ENCODE measurements around the gene BRD3.

BRD3 gene

GRCh38 chr9:134063571-134064450 lies 4.0 kb downstream of the BRD3 start:
- no peak for DNase-seq
- Histone ChIP-seq H3K36me3 (peaks cover 19% of the 10 kb centered on the region), H3K4me3 (ENCODE audit: low read depth, low read length) (no peak overlapping the region), H3K27me3 (ENCODE audit: insufficient read depth, low read depth, severe bottlenecking) (no peaks in the 10 kb centered on the region), H3K27ac (no peak overlapping the region), H3K9me3 (ENCODE audit: severe bottlenecking) (no peaks in the 10 kb centered on the region)
- TF ChIP-seq, protein P1, sequence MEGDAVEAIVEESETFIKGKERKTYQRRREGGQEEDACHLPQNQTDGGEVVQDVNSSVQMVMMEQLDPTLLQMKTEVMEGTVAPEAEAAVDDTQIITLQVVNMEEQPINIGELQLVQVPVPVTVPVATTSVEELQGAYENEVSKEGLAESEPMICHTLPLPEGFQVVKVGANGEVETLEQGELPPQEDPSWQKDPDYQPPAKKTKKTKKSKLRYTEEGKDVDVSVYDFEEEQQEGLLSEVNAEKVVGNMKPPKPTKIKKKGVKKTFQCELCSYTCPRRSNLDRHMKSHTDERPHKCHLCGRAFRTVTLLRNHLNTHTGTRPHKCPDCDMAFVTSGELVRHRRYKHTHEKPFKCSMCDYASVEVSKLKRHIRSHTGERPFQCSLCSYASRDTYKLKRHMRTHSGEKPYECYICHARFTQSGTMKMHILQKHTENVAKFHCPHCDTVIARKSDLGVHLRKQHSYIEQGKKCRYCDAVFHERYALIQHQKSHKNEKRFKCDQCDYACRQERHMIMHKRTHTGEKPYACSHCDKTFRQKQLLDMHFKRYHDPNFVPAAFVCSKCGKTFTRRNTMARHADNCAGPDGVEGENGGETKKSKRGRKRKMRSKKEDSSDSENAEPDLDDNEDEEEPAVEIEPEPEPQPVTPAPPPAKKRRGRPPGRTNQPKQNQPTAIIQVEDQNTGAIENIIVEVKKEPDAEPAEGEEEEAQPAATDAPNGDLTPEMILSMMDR (IDR thresholded peaks at IDR 0.05; ENCODE audit: low read depth, low read length) = no peak

- TF ChIP-seq, protein P1 (IDR thresholded peaks at IDR 0.05; ENCODE audit: low read depth, low read length) = no peak
- Histone ChIP-seq H3K4me3 (ENCODE audit: low read depth, low read length) (no peak overlapping the region), H3K27ac (no peak overlapping the region), H3K27me3 (ENCODE audit: insufficient read depth, low read depth, severe bottlenecking) (no peaks in the 10 kb centered on the region), H3K36me3 (peaks cover 24% of the 10 kb centered on the region), H3K9me3 (ENCODE audit: severe bottlenecking) (no peaks in the 10 kb centered on the region)
- no peak for DNase-seq
These were observed 4.7 kb downstream of the BRD3 start for GRCh38 chr9:134063088-134063570.

DNA sequence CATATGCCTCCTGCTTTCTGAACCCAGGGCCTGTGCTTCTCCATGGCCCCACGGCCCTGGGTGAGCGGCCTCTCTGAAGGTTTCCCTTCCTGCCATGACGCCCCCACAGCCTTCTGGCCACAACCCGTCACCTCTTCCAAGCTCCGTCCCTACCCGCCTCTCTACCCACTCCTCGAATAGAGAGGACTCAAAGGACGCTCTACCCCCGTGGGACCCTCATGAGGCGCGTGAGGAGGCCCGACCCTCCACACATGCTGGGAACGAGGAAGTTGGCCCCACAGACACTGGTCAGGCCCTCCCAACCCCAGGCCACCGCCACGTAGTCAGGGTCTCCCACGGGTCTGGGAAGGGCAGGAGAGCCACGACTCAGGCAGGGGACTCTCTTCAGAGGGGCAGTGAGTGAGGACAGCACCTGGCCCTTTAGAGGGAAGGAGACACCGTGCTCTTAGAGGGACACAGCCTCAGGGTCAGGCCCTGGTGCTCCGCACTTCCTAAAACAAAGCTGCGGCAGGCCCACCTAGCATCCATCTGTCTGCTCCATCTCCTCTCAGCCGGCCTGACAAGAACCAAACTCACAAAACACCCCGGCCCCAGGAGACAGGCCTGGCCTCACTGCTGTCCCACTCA lies 5.3 kb downstream of the BRD3 start:
- TF ChIP-seq, protein P1 (IDR thresholded peaks at IDR 0.05; ENCODE audit: low read depth, low read length) = no peak
- no peak overlapping the region for H3K4me3 ChIP-seq (ENCODE audit: low read depth, low read length)
- no peak for DNase-seq
- no peaks in the 10 kb centered on the region for H3K27me3 ChIP-seq (ENCODE audit: insufficient read depth, low read depth, severe bottlenecking)
- H3K36me3 ChIP-seq = peaks cover 24% of the 10 kb centered on the region
- no peaks in the 10 kb centered on the region for H3K9me3 ChIP-seq (ENCODE audit: severe bottlenecking)
- no peak overlapping the region for H3K27ac ChIP-seq

DNA sequence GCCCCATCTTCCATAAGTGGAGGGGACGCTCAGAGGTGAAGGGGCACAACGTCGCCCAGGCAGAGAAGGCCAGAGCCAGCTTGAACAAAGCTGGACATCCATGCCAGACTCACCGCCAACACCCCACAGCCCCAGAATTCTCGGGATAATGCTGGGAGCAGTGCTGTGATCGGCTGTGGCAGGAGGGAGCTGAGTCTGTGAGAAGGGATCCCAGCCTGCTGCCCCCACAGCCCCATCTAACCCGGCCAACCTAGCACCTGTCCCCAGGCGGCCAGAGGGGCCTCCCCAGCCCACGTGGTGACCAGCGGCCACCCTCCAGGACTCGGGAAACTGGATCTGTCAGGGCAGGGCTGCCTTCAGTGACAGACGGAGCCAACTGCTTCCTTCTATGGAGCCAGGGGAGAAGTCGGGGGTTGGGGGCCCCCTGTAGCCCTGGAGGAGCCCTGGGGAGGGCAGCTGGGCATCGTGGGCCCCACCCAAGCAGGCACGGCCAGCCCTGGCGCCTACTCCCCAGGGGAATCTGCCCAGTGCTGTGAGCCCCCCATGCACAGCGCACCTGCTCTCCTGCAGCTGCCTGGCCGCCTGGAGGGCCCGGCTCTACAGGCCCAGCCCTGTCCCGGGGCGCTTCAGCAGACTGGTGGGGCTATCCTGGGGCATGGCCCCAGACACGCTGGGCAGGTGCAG lies 6.0 kb downstream of the BRD3 start:
- peaks cover 24% of the 10 kb centered on the region for H3K36me3 ChIP-seq
- H3K27me3 ChIP-seq (ENCODE audit: insufficient read depth, low read depth, severe bottlenecking) = no peaks in the 10 kb centered on the region
- no peak overlapping the region for H3K4me3 ChIP-seq (ENCODE audit: low read depth, low read length)
- no peaks in the 10 kb centered on the region for H3K9me3 ChIP-seq (ENCODE audit: severe bottlenecking)
- DNase-seq = no peak
- no peak overlapping the region for H3K27ac ChIP-seq
- TF ChIP-seq, protein P1 (IDR thresholded peaks at IDR 0.05; ENCODE audit: low read depth, low read length) = no peak

- peaks cover 24% of the 10 kb centered on the region for H3K36me3 ChIP-seq
- TF ChIP-seq, protein P1 (IDR thresholded peaks at IDR 0.05; ENCODE audit: low read depth, low read length) = no peak
- no peaks in the 10 kb centered on the region for H3K9me3 ChIP-seq (ENCODE audit: severe bottlenecking)
- H3K27ac ChIP-seq = no peak overlapping the region
- no peak overlapping the region for H3K4me3 ChIP-seq (ENCODE audit: low read depth, low read length)
- no peaks in the 10 kb centered on the region for H3K27me3 ChIP-seq (ENCODE audit: insufficient read depth, low read depth, severe bottlenecking)
- DNase-seq = no peak
These were observed 6.7 kb downstream of the BRD3 start for GRCh38 chr9:134061019-134061687.

Data from WERI-Rb-1 (cell line).